Nephron progenitor cell (in vitro differentiated cells): ENCODE measurements around the gene FGD2.
A peak's percentile ranks its signal among the peaks of the same experiment; 100 is the strongest.
"Not testable (repeated sequence)": the region's sequence is repeated elsewhere in the genome, so short reads cannot be mapped to it uniquely, and the experiment has no call there.

Experiments
- DNase-seq: peaks from one replicate; pipeline ENCODE4 v3.0.0; 2021
- H3K27ac Mint-ChIP-seq: 2 replicates; pipeline ENCODE4 v1.8.0; 2021; ENCODE audit warnings: mild to moderate bottlenecking, moderate library complexity, mixed read lengths
- H3K27me3 Mint-ChIP-seq: 2 replicates; pipeline ENCODE4 v1.8.0; 2021; ENCODE audit warnings: mild to moderate bottlenecking, low read depth, mixed read lengths; ENCODE audit not compliant: poor library complexity
- H3K36me3 Mint-ChIP-seq: 2 replicates; pipeline ENCODE4 v1.8.0; 2021; ENCODE audit warnings: low read depth, mixed read lengths
- H3K4me1 Mint-ChIP-seq: 2 replicates; pipeline ENCODE4 v1.8.0; 2021; ENCODE audit warnings: mixed read lengths
- H3K4me3 Mint-ChIP-seq: 2 replicates; pipeline ENCODE4 v1.8.0; 2021; ENCODE audit warnings: mild to moderate bottlenecking, moderate library complexity, mixed read lengths
- H3K9me3 Mint-ChIP-seq: 2 replicates; pipeline ENCODE4 v1.8.0; 2021; ENCODE audit warnings: mild to moderate bottlenecking, moderate library complexity, mixed read lengths
- TF ChIP-seq, protein P1 (sequence below): fragments of 200-600 bp; sonication (generic); IDR thresholded peaks from 2 replicates; pipeline ENCODE4 v1.5.0; 2021; ENCODE audit warnings: antibody characterized with exemption

FGD2 gene

DNA sequence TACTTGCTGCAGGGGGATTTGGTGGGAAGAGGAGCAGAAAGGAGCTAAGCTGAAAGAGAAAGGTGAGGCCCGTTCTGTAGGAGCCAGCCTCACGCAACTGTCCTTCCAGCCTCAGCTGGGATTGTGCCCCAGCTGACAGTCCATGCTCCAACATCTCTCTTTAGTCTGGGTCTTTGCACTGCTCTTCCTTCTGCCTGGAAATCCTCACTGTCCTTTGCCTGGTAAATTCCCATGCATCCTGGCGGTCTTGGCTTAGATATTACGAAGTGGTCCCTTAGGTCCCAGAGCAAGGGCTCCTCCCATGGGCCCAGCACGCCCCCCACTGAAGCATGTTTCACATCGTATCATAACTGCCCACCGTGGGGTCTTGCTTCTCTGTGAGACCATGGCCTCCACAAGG lies 52.2 kb downstream of the FGD2 start:
- TF ChIP-seq, protein P1, sequence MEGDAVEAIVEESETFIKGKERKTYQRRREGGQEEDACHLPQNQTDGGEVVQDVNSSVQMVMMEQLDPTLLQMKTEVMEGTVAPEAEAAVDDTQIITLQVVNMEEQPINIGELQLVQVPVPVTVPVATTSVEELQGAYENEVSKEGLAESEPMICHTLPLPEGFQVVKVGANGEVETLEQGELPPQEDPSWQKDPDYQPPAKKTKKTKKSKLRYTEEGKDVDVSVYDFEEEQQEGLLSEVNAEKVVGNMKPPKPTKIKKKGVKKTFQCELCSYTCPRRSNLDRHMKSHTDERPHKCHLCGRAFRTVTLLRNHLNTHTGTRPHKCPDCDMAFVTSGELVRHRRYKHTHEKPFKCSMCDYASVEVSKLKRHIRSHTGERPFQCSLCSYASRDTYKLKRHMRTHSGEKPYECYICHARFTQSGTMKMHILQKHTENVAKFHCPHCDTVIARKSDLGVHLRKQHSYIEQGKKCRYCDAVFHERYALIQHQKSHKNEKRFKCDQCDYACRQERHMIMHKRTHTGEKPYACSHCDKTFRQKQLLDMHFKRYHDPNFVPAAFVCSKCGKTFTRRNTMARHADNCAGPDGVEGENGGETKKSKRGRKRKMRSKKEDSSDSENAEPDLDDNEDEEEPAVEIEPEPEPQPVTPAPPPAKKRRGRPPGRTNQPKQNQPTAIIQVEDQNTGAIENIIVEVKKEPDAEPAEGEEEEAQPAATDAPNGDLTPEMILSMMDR, result no peak
- Mint-ChIP-seq H3K27me3 (peaks cover 4% of the 10 kb centered on the region), H3K36me3 (no peaks in the 10 kb centered on the region), H3K9me3 (no peaks in the 10 kb centered on the region), H3K4me3 (no peak overlapping the region), H3K4me1 (peaks cover 46% of the 10 kb centered on the region), H3K27ac (no peak overlapping the region)
- DNase-seq, result no peak

DNA sequence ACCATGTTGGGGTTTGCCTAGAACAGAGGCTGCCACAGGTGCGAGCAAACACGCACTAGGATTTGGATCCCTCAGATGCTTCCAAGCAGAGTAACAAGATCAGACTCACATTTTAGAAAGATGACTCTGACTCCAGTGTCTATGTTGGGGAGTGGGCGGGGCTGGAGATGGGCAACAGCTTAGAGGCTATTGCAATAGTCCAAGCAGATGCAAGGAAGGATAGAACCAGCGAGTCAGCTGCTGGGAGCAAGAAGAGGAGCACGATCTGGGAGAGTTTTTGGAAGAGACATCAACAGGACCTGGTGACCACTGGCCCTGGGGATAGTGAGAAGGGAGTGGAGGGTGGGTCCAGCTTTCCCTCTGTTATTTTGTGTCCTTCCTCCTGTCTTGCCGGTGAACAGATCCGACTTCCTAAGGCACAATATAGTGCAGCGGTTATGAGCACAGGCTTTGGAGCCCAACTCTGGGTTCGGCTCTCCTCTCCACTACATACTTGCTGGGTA lies 52.7 kb downstream of the FGD2 start:
- peaks cover 6% of the 10 kb centered on the region for H3K27me3 Mint-ChIP-seq
- H3K36me3 Mint-ChIP-seq, result no peaks in the 10 kb centered on the region
- no peaks in the 10 kb centered on the region for H3K9me3 Mint-ChIP-seq
- H3K4me1 Mint-ChIP-seq, result peaks cover 46% of the 10 kb centered on the region
- DNase-seq, result no peak
- peak overlapping the region; percentile 41 for H3K27ac Mint-ChIP-seq
- no peak overlapping the region for H3K4me3 Mint-ChIP-seq
- TF ChIP-seq, protein P1, result no peak

DNA sequence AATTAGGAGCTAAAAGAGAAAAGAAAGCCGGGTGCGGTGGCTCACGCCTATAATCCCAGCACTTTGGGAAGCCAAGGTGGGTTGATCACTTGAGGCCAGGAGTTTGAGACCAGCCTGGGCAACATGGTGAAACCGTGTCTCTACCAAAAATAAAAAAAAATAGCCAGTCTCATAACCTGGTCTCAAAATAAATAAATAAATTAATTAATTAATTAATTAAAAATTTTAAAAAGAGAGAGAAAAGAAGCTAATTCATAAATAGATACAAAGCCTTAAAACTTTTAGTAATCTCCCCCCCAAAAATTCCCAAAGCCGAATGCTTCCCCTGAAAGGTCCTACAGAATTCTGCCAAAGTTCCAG lies 53.5 kb downstream of the FGD2 start:
- H3K27me3 Mint-ChIP-seq, DNase-seq, H3K36me3 Mint-ChIP-seq, H3K9me3 Mint-ChIP-seq: not testable (repeated sequence)
- Mint-ChIP-seq H3K4me1 (peaks cover 46% of the 10 kb centered on the region), H3K27ac (peak overlapping the region; percentile 98), H3K4me3 (peak overlapping the region; percentile 62)

DNA sequence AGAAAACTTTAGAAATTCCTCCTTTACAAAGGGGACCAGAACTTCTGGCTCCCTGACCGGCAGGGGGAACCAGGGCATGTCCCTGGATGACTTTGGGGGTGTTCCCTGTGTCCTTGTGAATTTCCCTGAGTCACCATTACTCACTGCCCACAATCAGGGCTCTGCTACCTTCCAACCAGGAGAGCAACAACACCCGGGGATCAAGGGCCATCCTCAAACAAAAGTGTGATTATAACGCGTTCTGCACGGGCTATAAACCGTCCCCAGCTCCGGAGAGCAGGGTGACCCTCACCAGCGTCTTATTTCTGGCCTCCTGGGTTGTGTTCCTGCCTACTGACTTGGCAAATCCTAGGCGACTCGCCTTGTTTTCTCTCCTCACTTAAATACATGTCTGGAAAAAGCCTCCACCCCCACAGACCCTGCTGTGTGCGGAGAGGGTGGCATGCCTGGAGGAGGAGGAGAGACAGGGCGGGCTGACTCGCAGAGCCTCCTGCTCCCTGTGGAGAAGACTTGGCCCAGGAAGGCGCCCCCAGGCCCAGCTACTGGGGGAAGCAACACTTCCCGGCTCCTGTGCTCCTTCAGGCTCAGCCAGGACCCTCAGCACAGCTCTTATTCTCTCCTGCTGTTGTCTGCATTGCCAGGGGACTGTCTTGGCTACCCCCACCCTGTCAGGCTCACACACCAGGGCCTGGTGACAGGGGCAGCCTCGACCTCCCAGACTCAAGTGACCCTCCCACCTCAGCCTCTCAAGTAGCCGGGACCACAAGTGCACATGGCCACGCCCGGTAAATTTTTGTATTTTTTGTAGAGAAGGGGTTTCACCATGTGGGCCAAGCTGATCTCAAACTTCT lies 54.1 kb downstream of the FGD2 start:
- peak overlapping the region; percentile 62 for H3K4me3 Mint-ChIP-seq
- peaks cover 6% of the 10 kb centered on the region for H3K27me3 Mint-ChIP-seq
- TF ChIP-seq, protein P1, result peak; percentile 53
- DNase-seq, result peak; percentile 53
- peak overlapping the region; percentile 98 for H3K27ac Mint-ChIP-seq
- peaks cover 46% of the 10 kb centered on the region for H3K4me1 Mint-ChIP-seq
- H3K9me3 Mint-ChIP-seq, result no peaks in the 10 kb centered on the region
- H3K36me3 Mint-ChIP-seq, result no peaks in the 10 kb centered on the region

DNA sequence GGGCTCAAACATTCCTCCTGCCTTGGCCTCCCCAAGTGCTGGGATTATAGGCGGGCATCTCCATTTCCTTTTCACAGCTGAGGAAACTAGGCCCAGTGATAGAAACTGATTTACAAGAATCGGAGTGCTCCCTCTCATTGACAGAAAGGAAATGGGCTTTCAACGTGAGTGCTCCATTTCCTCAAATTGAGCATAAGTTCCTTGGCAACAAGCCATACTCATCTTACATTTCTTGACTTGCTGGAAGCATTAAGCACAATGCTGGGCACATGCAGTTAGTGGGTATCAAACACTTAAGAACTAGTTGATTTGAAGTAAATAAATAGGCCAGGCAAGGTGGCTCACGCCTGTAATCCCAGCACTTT lies 54.7 kb downstream of the FGD2 start:
- no peak for DNase-seq
- no peaks in the 10 kb centered on the region for H3K36me3 Mint-ChIP-seq
- H3K4me1 Mint-ChIP-seq, result peaks cover 46% of the 10 kb centered on the region
- H3K27me3 Mint-ChIP-seq, result peaks cover 6% of the 10 kb centered on the region
- H3K27ac Mint-ChIP-seq, result no peak overlapping the region
- TF ChIP-seq, protein P1, result no peak
- no peaks in the 10 kb centered on the region for H3K9me3 Mint-ChIP-seq
- H3K4me3 Mint-ChIP-seq, result no peak overlapping the region

DNA sequence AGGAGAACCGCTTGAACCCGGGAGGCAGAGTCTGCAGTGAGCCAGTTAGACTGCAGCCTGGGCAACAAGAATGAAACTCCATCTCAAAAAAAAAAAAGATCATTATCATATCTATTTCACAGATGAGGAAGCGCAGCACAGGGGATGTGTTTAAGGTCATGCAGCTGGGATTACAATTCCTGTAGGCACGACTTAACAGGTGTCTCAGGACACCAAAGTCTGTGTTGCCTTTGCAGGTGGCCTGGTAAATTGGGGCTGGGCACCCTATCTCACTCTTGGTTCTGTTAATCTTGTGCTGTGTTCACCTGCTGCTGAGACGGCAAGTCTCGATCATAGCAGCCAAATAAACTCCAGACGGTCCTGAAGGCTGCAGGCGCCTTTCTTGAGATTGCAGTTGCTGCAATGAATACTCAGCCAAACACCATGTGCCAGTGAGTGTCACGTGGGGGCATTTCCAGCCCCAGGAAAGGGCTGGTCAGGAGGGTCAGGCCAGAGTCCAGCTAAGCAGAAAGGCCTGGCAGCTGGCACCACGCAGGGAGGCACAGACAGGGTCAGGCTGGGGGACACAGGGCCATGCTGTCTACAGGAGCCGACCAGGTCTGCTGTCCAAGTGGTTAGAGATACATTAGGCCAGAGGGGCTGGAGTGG lies 55.8 kb downstream of the FGD2 start:
- Mint-ChIP-seq H3K4me3 (no peak overlapping the region), H3K9me3 (no peaks in the 10 kb centered on the region), H3K36me3 (no peaks in the 10 kb centered on the region), H3K27ac (no peak overlapping the region), H3K27me3 (peaks cover 6% of the 10 kb centered on the region), H3K4me1 (peaks cover 42% of the 10 kb centered on the region)
- TF ChIP-seq, protein P1, result no peak
- no peak for DNase-seq
